Endothelial cell (in vitro differentiated cells): ENCODE data around the gene SFRP5. TPM values are rescaled to one million over a fixed set of nuclear protein-coding genes. Genes with fewer than 3 reads are reported as not detected.
A peak's percentile ranks its signal among the peaks of the same experiment; 100 is the strongest.

Experiments used
- DNase-seq: peaks from one replicate; pipeline ENCODE4 v3.0.0; 2021; ENCODE audit warnings: low spot score
- H3K27ac Mint-ChIP-seq: one replicate; pipeline ENCODE4 v1.8.0; 2021; ENCODE audit warnings: mixed read lengths, inconsistent platforms; ENCODE audit not compliant: unreplicated experiment
- H3K27me3 Mint-ChIP-seq: one replicate; pipeline ENCODE4 v1.8.0; 2021; ENCODE audit warnings: mild to moderate bottlenecking, moderate library complexity, mixed read lengths, inconsistent platforms; ENCODE audit not compliant: unreplicated experiment
- H3K36me3 Mint-ChIP-seq: one replicate; pipeline ENCODE4 v1.8.0; 2021; ENCODE audit warnings: mild to moderate bottlenecking, low read depth, mixed read lengths, inconsistent platforms; ENCODE audit not compliant: unreplicated experiment
- H3K4me1 Mint-ChIP-seq: one replicate; pipeline ENCODE4 v1.8.0; 2021; ENCODE audit warnings: mild to moderate bottlenecking, mixed read lengths, inconsistent platforms; ENCODE audit not compliant: unreplicated experiment
- H3K4me3 Mint-ChIP-seq: one replicate; pipeline ENCODE4 v1.8.0; 2021; ENCODE audit warnings: mild to moderate bottlenecking, mixed read lengths, inconsistent platforms; ENCODE audit not compliant: unreplicated experiment
- H3K9me3 Mint-ChIP-seq: one replicate; pipeline ENCODE4 v1.8.0; 2021; ENCODE audit warnings: mixed read lengths, inconsistent platforms; ENCODE audit not compliant: unreplicated experiment
- total RNA-seq: library from RNA; stranded (reverse); fragmentation: NEBNext Ultra II Directional; extraction: Animal tissue kit (Norgen Biotek cat#: 25700); gene quantifications from one replicate; pipeline ENCODE4 v1.2.1, GENCODE V29; 2021; ENCODE audit not compliant: unreplicated experiment
- TF ChIP-seq, protein P1 (sequence below): fragments of 200-600 bp; sonication (generic); IDR thresholded peaks from one replicate; pipeline ENCODE4 v1.5.0; 2021; ENCODE audit warnings: antibody characterized with exemption; ENCODE audit not compliant: unreplicated experiment

The SFRP5 gene
- total RNA-seq, 1 donor from 2014 or later: 3.5 TPM

DNA sequence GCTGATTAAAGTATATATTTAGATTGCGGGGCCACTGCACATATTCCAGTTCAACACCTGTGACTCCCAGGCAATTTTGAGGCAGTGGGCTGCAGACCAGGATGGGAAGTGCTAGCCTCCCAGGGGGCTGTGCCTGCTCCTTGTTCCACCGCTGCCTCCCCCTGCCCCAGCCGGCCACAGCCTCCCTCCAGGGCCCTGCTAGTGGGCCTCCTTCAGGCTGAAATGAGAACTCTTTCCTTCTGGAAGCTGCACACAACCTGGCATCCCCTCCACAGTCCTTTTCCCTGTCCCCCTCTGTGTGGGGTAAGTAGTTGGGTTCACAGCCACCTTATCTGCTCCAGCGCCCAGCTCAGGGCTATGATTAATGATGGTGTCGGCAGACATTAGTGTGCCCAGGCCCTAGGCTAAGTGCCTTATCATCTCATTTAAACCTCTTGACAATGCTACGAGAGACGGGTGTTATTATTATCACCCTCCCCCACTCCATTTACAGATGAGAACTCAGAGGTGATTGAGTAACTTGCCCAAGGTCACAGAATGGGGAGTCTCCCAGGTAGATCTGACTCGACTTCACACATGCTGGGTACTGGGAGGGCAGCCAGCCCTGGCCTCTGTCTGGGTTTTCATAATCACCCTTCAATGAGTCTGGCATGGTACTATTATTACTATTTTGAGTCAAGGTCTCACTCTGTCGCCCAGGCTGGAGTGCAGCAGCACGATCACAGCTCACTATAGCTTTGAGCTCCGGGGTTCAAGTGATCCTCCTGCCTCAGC is 10.8 kb upstream of the SFRP5 start:
- no peak overlapping the region for H3K4me3 Mint-ChIP-seq
- no peaks in the 10 kb centered on the region for H3K9me3 Mint-ChIP-seq
- H3K36me3 Mint-ChIP-seq: no peaks in the 10 kb centered on the region
- H3K27me3 Mint-ChIP-seq: peaks cover 7% of the 10 kb centered on the region
- TF ChIP-seq, protein P1, sequence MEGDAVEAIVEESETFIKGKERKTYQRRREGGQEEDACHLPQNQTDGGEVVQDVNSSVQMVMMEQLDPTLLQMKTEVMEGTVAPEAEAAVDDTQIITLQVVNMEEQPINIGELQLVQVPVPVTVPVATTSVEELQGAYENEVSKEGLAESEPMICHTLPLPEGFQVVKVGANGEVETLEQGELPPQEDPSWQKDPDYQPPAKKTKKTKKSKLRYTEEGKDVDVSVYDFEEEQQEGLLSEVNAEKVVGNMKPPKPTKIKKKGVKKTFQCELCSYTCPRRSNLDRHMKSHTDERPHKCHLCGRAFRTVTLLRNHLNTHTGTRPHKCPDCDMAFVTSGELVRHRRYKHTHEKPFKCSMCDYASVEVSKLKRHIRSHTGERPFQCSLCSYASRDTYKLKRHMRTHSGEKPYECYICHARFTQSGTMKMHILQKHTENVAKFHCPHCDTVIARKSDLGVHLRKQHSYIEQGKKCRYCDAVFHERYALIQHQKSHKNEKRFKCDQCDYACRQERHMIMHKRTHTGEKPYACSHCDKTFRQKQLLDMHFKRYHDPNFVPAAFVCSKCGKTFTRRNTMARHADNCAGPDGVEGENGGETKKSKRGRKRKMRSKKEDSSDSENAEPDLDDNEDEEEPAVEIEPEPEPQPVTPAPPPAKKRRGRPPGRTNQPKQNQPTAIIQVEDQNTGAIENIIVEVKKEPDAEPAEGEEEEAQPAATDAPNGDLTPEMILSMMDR: no peak
- DNase-seq: no peak
- no peak overlapping the region for H3K27ac Mint-ChIP-seq
- peaks cover 14% of the 10 kb centered on the region for H3K4me1 Mint-ChIP-seq

DNA sequence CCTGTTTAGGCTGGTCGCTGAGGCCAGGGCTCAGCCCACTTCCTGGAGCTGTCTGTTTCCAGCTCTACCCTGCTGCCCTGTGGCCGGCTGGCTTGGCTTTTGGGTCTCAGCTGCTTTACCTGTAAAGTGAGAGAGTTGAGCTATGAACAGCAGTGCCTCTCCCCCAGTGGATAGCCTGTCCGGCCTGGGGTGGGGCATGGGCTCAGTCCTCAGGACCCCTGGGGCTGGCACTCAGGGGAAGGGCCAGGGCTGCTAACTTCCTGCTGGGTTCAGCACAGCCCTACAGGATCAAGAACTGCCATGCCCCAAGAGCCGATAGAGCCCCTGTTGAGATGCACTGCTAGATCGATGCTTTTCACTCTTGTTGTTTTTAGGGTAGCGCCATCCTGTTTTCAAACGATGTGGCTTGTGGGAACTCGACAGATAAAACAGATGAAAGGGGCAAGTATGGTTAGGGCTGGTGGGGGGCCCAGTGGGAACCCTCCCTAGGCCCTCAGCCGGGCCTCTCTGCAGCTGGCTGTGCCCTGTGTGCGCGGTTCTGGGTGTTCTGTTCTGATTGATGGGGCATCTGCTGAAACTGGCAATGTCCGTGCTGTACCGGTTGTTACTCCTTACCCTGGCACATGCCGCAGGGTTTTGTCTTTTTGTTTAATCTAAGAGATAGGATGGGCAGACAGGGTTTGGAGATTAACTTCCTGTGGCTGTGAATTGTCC is 10.0 kb upstream of the SFRP5 start:
- H3K27me3 Mint-ChIP-seq: peaks cover 7% of the 10 kb centered on the region
- H3K36me3 Mint-ChIP-seq: no peaks in the 10 kb centered on the region
- no peak for DNase-seq
- peaks cover 14% of the 10 kb centered on the region for H3K4me1 Mint-ChIP-seq
- TF ChIP-seq, protein P1: no peak
- no peak overlapping the region for H3K4me3 Mint-ChIP-seq
- H3K9me3 Mint-ChIP-seq: no peaks in the 10 kb centered on the region
- peak overlapping the region; percentile 30 for H3K27ac Mint-ChIP-seq

DNA sequence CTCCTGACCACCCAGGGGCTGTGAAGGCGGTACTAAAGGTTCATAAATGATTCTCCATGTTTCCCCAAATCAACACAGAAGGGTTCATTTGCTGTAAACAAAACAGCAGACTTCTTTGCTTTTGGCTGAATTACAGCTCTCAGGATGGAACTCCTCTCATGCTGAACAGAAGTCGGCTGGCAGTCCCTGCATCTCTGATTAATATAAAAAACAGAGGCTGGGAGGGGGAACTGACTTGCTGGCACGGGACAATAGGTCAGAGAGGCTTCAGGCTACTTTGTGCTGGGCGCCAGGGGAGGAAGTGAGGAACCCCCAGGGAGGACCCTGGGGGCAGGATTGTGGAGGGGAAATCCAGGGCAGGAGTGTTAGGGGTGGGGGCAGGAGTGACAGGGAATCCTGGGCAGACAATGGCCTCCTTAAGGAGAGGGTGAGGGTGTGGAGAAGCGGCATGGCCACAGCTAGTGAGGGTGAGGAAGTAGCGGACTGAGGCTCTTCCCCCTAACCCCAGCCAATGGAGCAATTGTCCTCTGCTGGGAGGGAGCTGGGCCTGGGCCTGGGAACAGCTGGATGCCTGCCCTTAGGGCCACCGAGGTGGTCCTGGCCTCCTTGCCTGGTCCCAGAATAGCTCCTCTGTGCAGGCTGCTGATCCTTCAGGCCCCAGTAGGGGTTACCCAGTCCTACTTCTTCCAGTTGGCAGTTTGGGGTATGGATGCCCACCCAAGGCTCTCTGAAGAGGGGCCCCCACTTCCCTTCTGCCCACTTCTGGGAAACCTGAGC is 9.2 kb upstream of the SFRP5 start:
- TF ChIP-seq, protein P1: no peak
- H3K4me3 Mint-ChIP-seq: no peak overlapping the region

DNA sequence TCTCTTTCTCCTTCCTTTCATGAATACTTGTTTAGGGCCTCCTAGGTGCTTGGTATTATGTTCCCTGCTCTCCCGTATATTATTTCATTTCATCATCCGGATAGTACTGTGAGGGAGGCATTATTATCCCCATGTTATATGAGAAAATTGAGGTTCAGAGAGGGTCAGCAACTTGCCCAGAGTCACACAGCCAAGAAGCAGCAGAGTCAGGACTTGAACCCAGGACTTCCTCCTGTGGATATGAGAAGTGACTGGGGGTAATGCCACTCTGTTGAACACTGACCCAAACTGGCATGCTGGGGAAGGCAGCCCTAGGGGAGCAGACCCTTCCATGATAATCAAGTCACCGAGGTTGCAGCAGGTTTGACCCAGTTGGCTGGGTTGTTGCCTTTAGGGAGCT is 8.2 kb upstream of the SFRP5 start:
- Mint-ChIP-seq H3K4me1 (peaks cover 14% of the 10 kb centered on the region), H3K36me3 (no peaks in the 10 kb centered on the region), H3K4me3 (no peak overlapping the region), H3K27me3 (peaks cover 7% of the 10 kb centered on the region), H3K27ac (no peak overlapping the region), H3K9me3 (no peaks in the 10 kb centered on the region)
- DNase-seq: no peak
- TF ChIP-seq, protein P1: no peak

More for the DNA sequence above, 9.2 kb upstream of the SFRP5 start:
- H3K9me3 Mint-ChIP-seq: no peaks in the 10 kb centered on the region
- H3K4me1 Mint-ChIP-seq: peaks cover 14% of the 10 kb centered on the region
- H3K27ac Mint-ChIP-seq: no peak overlapping the region
- no peak for DNase-seq
- H3K36me3 Mint-ChIP-seq: no peaks in the 10 kb centered on the region
- peaks cover 7% of the 10 kb centered on the region for H3K27me3 Mint-ChIP-seq
